ENCODE data around the gene LMNTD1.

The LMNTD1 gene

GRCh38 chr12:25533150-25533549 is 19.9 kb downstream of the LMNTD1 start:
- H3F3A ChIP-seq (ENCODE audit: insufficient read depth, low read length): no peaks in the 10 kb centered on the region
- H3K27ac ChIP-seq (ENCODE audit: low read depth, low read length, poor library complexity, severe bottlenecking): no peak overlapping the region
- no peak overlapping the region for H3K4me2 ChIP-seq (ENCODE audit: low read length)
- no peaks in the 10 kb centered on the region for H3K27me3 ChIP-seq (ENCODE audit: insufficient read depth, low read length)
- H3K36me3 ChIP-seq (ENCODE audit: insufficient read depth, low read length): no peaks in the 10 kb centered on the region
- H3K4me3 ChIP-seq (ENCODE audit: low read depth, low read length, poor library complexity, severe bottlenecking): no peak overlapping the region
- no peaks in the 10 kb centered on the region for H3K9me3 ChIP-seq (ENCODE audit: low read length)
- no peaks in the 10 kb centered on the region for H3K79me2 ChIP-seq (ENCODE audit: insufficient read depth, low read length)
- no peak for TF ChIP-seq CTCF (IDR thresholded peaks at IDR 0.05; ENCODE audit: low read length)
- no peak for TF ChIP-seq EZH2 (IDR thresholded peaks at IDR 0.05; ENCODE audit: borderline replicate concordance, low read length)
- H4K20me1 ChIP-seq (ENCODE audit: insufficient read depth, low read length): no peaks in the 10 kb centered on the region
- no peaks in the 10 kb centered on the region for H3K9me2 ChIP-seq (ENCODE audit: low read depth, low read length)
- no peaks in the 10 kb centered on the region for H3K4me1 ChIP-seq (ENCODE audit: insufficient read depth, low read length, severe bottlenecking)
- H2AFZ ChIP-seq (ENCODE audit: low read length): no peak overlapping the region
- no peak overlapping the region for H3K9ac ChIP-seq (ENCODE audit: low read length)

- Histone ChIP-seq H3K4me3 (ENCODE audit: low read depth, low read length, poor library complexity, severe bottlenecking) (no peak overlapping the region), H3K4me1 (ENCODE audit: insufficient read depth, low read length, severe bottlenecking) (no peaks in the 10 kb centered on the region), H3K27ac (ENCODE audit: low read depth, low read length, poor library complexity, severe bottlenecking) (no peak overlapping the region), H3K36me3 (ENCODE audit: insufficient read depth, low read length) (no peaks in the 10 kb centered on the region), H3K27me3 (ENCODE audit: insufficient read depth, low read length) (no peaks in the 10 kb centered on the region), H3K4me2 (ENCODE audit: low read length) (no peak overlapping the region), H3F3A (ENCODE audit: insufficient read depth, low read length) (no peaks in the 10 kb centered on the region), H4K20me1 (ENCODE audit: insufficient read depth, low read length) (no peaks in the 10 kb centered on the region), H3K9me3 (ENCODE audit: low read length) (no peaks in the 10 kb centered on the region), H2AFZ (ENCODE audit: low read length) (no peak overlapping the region), H3K9ac (ENCODE audit: low read length) (no peak overlapping the region), H3K79me2 (ENCODE audit: insufficient read depth, low read length) (no peaks in the 10 kb centered on the region), H3K9me2 (ENCODE audit: low read depth, low read length) (no peaks in the 10 kb centered on the region)
- TF ChIP-seq CTCF (IDR thresholded peaks at IDR 0.05; ENCODE audit: low read length): no peak
- TF ChIP-seq EZH2 (IDR thresholded peaks at IDR 0.05; ENCODE audit: borderline replicate concordance, low read length): no peak
Observed at GRCh38 chr12:25531502-25532052, 21.5 kb downstream of the LMNTD1 start.

GRCh38 chr12:25529738-25530137 is 23.3 kb downstream of the LMNTD1 start:
- no peak overlapping the region for H3K4me3 ChIP-seq (ENCODE audit: low read depth, low read length, poor library complexity, severe bottlenecking)
- no peaks in the 10 kb centered on the region for H3K9me3 ChIP-seq (ENCODE audit: low read length)
- H3K9ac ChIP-seq (ENCODE audit: low read length): no peak overlapping the region
- H3K9me2 ChIP-seq (ENCODE audit: low read depth, low read length): no peaks in the 10 kb centered on the region
- no peaks in the 10 kb centered on the region for H4K20me1 ChIP-seq (ENCODE audit: insufficient read depth, low read length)
- no peaks in the 10 kb centered on the region for H3K4me1 ChIP-seq (ENCODE audit: insufficient read depth, low read length, severe bottlenecking)
- no peak overlapping the region for H3K4me2 ChIP-seq (ENCODE audit: low read length)
- H3F3A ChIP-seq (ENCODE audit: insufficient read depth, low read length): no peaks in the 10 kb centered on the region
- TF ChIP-seq EZH2 (IDR thresholded peaks at IDR 0.05; ENCODE audit: borderline replicate concordance, low read length): no peak
- TF ChIP-seq CTCF (IDR thresholded peaks at IDR 0.05; ENCODE audit: low read length): no peak
- no peak overlapping the region for H2AFZ ChIP-seq (ENCODE audit: low read length)
- H3K36me3 ChIP-seq (ENCODE audit: insufficient read depth, low read length): no peaks in the 10 kb centered on the region
- H3K79me2 ChIP-seq (ENCODE audit: insufficient read depth, low read length): no peaks in the 10 kb centered on the region
- no peak overlapping the region for H3K27ac ChIP-seq (ENCODE audit: low read depth, low read length, poor library complexity, severe bottlenecking)
- no peaks in the 10 kb centered on the region for H3K27me3 ChIP-seq (ENCODE audit: insufficient read depth, low read length)

Data from OCI-LY1 (cell line).